IPS-11a (cell line): ENCODE measurements around the gene KCNJ9.

ENCODE experiments used
- H3K4me3 ChIP-seq: one replicate; pipeline ENCODE4 v1.5.1; 2013; ENCODE audit warnings: low read depth, low read length, control low read depth

The KCNJ9 gene

GRCh38 chr1:160087118-160087662 is 5.9 kb downstream of the KCNJ9 start:
- H3K4me3 ChIP-seq = no peak overlapping the region

- no peak overlapping the region for H3K4me3 ChIP-seq
Observed at GRCh38 chr1:160089883-160090282, 8.5 kb downstream of the KCNJ9 start.

- no peak overlapping the region for H3K4me3 ChIP-seq
Observed at GRCh38 chr1:160090760-160091159, 9.4 kb downstream of the KCNJ9 start.

GRCh38 chr1:160091666-160092223 is 10.4 kb downstream of the KCNJ9 start:
- no peak overlapping the region for H3K4me3 ChIP-seq

- H3K4me3 ChIP-seq = no peak overlapping the region
Observed at GRCh38 chr1:160092366-160093068, 11.2 kb downstream of the KCNJ9 start.

- no peak overlapping the region for H3K4me3 ChIP-seq
Observed at GRCh38 chr1:160093069-160093395, 11.7 kb downstream of the KCNJ9 start.

GRCh38 chr1:160093624-160094290 is 12.4 kb downstream of the KCNJ9 start:
- H3K4me3 ChIP-seq = no peak overlapping the region

- H3K4me3 ChIP-seq = no peak overlapping the region
Observed at GRCh38 chr1:160094291-160094625, 12.9 kb downstream of the KCNJ9 start.

- no peak overlapping the region for H3K4me3 ChIP-seq
Observed at GRCh38 chr1:160094806-160095205, 13.5 kb downstream of the KCNJ9 start.

- no peak overlapping the region for H3K4me3 ChIP-seq
Observed at GRCh38 chr1:160095382-160096105, 14.2 kb downstream of the KCNJ9 start.

- H3K4me3 ChIP-seq = no peak overlapping the region
Observed at GRCh38 chr1:160096274-160097116, 15.2 kb downstream of the KCNJ9 start.

- H3K4me3 ChIP-seq = peak overlapping the region; percentile 67
Observed at GRCh38 chr1:160097151-160097910, 16.0 kb downstream of the KCNJ9 start.

GRCh38 chr1:160097911-160098851 is 16.8 kb downstream of the KCNJ9 start, which contains the start of gene IGSF8:
Gene IGSF8 (minus strand): TSS chr1:160098619. CDS start chr1:160098472, 147 bp downstream.
- H3K4me3 ChIP-seq = peak within 1 kb of the TSS; percentile 67

GRCh38 chr1:160098852-160099561 is 17.7 kb downstream of the KCNJ9 start:
- H3K4me3 ChIP-seq = peak overlapping the region; percentile 28

GRCh38 chr1:160099716-160100375 is 18.5 kb downstream of the KCNJ9 start:
- H3K4me3 ChIP-seq = no peak overlapping the region

GRCh38 chr1:160101037-160101716 is 19.8 kb downstream of the KCNJ9 start:
- H3K4me3 ChIP-seq = no peak overlapping the region
